ENCODE results near the gene PTGER3.
"Not testable (repeated sequence)": the region's sequence is repeated elsewhere in the genome, so short reads cannot be mapped to it uniquely, and the experiment has no call there.

The PTGER3 gene

DNA sequence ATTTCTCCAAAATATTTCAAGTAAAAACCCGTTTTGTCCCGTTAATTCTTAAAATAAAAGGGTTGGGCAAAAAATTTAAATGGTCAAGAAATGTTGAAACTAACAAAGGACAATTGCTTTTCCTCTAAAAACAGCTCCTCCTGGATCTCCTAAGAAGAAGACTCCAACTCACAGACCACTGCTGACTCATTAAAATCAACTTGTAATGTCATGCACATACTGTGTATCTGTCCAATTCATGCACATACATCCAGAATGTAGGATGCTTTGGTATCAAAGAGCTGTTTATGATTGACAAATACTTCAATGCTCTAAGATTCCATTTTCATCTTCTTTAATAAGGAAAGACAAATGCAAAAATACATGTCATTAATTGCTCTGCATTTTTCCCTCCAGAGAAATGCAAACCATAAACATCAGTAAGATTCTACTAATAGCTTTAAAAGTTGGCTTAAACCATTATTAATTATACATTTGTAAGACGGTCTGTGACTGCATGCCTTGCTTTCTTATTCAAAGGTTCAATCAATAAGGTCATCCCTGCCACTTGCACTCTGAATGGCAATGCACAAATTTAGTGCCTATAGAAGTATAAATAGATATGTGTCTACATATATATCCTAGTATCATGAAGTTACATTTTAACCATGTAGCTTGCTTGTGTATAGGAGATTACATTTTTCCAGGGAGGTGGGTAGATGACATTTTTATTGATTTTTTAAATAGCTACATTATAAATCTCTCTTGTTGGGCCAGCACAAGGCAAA, 44.7 kb downstream of the PTGER3 start:
- no peak for DNase-seq (ENCODE audit: low read depth)

DNA sequence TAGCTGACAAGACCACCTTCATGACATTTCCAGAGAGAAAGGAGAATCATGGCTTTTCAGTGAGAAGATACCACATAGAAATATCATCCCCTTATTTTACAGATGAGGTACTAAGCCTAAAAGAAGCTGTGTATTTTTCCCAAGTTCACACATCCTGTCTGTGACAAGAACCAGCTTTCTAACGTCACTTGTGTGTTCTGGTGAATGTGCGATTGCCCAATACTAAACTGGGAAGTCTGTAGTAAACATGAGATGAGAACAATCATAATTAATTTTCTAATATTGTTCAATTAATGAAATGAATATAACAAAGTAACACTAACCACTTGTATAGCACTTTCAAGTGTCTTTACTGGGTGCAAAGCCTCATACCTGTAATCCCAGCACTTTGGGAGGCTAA, 46.0 kb downstream of the PTGER3 start:
- DNase-seq (ENCODE audit: low read depth), result no peak

DNA sequence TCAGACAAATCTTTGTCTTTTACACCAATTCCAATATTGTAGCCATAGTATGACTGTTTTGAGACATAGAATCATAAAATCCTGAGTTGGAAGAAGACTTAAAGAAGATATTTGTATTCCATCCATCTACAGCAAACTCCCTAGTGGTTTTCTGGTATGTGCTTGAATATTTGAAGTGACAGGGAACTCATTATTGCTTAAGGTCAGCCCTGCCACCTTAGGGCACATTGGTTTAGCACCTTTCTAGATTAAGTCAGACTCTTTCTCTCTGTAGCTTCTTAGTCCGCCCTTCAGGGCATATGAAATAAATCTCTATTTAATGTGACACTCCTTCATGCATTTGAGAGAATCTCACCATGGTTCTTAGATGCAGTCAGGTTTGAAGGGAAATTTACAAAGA, 49.8 kb downstream of the PTGER3 start:
- no peak for DNase-seq (ENCODE audit: low read depth)

DNA sequence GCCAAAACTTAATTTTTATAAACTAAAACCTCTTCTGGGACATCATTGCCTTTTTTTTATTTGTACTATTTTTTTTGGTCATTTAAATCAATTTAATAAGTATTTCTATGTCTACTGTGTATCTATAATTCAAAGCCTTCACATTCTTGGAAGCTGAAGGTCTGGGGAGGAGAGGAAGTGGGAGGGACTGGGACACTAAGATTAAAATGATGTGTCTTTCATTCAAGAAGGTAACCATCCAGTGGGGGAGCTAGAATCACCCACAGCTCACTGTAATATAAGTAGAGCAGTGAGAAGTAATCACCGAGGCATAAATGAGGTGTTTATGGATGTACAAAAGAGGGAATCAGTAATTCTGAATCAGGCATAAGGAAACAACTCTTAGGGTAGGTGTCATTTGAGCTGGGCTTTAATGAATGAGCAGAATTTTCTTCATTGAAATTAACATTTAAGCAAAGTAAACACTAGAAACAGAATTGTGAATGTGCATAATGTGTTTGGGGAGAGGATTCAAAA, 52.8 kb downstream of the PTGER3 start:
- no peak for DNase-seq (ENCODE audit: low read depth)

DNA sequence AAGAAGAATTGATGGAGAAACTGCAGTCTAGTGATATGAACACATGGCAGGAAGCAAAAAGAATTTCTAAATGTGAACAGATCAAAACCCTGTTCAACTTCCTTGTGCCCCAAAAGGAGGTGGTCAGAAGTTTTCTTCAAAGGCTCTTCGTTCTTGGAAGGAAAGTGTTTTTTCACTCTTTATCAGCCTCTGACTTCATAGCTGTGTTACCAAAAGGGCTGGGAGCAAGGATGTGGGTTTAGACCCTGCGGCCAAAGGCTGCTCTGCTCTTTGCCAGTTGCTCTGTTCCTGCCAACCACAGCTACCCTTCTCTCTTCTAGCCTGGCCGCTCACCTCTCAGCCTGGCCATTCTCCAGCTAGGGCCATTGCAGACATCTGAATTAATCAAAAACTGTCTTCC, 53.8 kb downstream of the PTGER3 start:
- no peak for DNase-seq (ENCODE audit: low read depth)

DNA sequence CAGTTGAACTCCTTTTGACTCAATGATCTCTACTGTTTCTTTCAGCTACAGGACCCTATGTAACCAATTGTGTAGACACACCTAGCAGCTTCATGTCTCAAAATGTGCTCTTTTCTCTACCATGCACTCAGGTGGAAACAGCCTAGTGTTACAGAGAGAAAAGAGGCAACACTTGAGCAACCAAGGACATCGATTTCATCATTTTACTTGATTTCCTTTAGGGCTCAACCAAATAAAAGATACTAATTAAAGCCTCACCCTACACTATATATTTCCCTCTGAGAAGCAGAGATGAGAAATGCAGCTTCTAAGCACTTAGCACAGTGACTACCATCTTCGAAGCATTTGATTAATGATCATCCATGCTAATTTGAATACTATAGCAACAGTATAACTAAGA, 55.1 kb downstream of the PTGER3 start:
- DNase-seq (ENCODE audit: low read depth), result no peak

DNA sequence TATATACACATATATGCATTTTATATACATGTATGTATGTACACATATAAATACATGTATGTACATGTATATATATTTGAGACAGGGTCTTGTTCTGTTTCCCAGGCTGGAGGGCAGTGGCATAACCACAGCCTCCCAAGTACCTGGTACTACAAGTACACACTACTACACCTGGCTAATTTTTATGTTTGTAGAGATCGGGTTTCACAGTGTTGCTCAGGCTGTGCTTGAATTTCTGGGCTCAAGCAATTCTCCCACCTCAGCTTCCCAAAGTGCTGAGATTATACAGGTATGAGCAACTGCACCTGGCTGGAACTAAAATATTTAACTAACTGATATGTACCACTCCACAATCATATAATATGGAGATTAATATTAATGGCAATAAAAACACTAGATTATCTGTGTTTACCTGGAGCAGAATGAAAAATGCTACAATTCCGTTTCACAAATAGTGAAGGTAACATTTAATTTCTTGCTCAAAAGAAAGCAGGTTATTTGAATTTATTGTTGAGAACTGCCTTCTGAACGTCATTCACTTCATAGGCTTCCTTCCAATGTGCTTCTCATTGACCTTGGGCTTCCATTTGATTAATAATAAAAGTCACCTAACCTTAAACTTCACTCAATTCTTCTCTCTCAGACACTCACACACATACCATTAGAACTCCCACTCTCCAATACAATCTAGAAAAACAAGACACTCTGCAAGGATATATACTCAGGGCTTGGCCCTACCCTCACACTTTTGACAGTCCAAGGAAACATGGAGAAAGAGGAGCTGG, 57.0 kb downstream of the PTGER3 start:
- DNase-seq (ENCODE audit: low read depth), result no peak

DNA sequence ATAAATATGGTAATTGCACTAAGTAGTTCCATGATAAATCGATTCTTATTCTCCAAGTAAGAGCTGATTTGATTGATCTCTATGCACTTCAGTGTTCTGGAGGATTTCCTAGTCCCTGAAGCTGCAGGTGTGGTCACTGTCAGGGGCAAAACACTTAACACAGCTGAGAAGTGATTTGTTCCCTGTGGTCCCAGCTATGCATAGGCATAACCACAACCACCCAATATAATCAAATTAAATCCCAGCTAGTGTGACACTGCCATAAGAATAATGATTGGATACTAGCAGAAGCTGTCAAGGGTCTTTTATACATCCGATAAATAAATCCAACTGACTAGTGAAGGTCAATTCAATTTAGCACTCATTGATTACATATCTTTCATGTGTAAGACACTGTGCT, 60.1 kb downstream of the PTGER3 start:
- DNase-seq (ENCODE audit: low read depth), result no peak

DNA sequence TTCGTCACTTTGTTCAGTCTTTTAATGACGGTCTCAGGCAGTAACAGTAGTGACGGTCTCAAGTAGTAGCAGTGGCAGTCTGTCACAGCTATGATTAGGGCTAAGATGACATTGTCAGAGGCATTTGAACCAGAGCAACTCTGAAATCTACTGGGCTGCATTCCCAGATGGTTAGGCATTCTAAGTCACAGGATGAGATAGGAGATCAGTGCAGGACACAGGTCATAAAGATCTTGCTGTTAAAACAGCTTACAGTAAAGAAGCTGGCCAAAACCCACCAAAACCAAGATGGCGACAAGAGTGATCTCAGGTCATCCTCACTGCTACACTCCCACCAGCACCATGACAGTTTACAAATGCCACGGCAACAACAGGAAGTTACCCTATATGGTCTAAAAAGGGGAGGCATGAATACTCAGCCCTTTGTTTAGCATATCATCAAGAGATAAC, 61.8 kb downstream of the PTGER3 start:
- DNase-seq (ENCODE audit: low read depth), result not testable (repeated sequence)

DNA sequence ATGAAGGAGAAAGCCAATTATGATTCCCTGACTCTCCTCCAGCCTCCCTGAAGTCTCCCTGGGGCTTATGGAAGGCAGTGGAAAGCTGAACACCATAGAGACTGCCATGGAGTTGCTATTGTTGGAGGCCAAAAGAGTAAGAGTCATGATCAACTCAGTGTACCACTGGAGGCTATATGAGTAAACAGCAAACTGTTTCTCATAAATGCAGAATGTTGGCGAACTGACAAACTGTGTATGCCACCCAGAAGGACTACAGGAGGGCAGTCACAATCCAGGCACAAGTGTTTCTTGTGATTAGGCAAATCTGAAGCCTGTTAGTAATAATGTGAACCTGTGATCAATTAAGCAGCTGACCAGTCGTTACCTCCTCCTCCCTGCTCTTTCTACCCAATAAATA, 62.3 kb downstream of the PTGER3 start:
- DNase-seq (ENCODE audit: low read depth), result not testable (repeated sequence)

DNA sequence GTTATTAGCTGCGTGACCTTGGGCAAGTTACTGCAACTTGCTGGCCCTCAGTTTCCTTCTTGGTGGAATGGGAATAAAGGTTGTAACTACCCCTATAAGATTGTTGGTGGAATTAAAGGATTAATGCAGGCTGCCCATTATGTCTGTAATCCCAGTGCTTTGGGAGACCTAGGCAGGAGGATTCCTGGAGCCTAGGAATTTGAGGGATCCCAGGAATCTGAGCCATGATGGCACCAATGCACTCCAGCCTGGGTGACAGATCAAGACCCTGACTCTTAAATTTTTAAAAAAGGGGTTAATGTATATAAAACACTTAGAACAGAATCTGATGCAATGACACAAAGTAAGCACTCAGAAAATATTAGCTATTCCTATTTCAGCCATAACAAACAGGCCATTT, 67.3 kb downstream of the PTGER3 start:
- no peak for DNase-seq (ENCODE audit: low read depth)

DNA sequence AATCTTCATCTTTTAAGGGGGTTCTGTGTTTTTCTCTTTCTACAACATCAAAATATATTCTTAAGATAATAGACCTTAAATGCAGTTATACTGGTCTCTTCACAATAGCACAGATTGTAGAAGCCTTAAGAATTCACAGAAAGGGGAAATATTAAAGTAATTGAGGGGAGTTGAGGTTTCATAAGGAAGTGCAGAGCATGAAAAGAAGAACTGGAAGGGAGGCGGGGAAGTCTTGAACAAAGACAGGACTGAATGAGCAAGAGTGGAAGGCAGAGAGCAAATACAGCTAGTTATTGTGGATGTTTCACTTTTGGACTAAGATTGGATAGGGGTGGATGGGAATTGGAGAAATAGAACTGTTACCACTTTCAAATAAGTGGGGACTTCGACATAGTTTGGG, 67.7 kb downstream of the PTGER3 start:
- no peak for DNase-seq (ENCODE audit: low read depth)

DNA sequence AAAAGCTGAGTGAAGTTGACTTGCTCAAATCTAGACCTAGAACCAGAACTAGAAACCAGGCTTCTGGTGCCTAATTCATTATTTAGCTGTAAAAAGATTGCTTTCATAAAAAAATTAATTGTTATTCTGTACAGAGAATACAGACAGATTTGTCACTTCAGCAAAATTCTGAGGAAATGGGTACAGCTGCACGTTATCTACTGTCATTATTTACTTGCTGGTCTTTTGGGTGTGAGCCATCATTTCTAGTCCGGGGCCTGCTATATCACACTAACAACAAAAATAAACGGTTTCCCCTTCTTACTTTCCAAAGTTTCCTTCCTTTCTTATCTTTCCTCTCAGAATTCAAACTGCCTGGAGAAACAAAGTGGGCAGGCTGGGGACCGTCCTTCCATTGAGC, 68.3 kb downstream of the PTGER3 start:
- DNase-seq (ENCODE audit: low read depth), result no peak

DNA sequence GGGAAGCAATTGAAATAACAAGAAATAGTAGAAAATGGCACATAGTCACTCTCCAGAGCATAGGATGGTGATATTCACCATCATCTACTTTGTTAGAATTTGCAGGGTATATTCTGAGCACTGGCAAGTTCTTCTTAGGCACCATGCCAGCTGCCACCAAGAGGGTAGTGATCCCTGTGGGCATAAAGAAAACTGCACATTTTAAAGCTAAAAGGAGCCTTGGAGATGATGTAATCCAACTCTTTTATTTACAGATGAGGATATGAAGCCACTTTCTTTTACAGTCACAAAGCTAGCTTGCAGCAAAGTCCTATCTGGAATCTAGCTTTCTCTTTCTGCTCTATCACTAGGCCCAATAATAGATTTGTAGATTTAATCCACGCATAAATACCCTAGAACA, 69.0 kb downstream of the PTGER3 start:
- no peak for DNase-seq (ENCODE audit: low read depth)

DNA sequence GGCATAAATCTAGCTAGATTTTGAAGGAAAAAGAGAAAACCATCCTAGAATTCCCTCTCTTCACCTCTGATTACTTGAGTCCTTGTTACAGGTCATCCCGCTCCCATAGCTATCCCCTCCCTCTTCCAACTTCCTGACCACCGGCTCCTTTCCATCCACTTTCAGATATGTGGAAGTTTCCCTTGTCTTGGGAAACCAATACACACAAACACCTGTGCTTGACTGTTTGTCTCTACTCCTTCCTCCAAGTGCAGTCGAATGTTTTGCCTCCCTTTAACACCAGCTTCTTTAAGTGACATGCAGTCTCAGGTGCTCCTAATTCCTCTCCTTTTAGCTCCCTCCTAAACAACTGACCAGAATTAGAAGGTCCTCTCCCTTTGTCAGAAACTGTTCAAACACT, 70.0 kb downstream of the PTGER3 start:
- DNase-seq (ENCODE audit: low read depth), result no peak

DNA sequence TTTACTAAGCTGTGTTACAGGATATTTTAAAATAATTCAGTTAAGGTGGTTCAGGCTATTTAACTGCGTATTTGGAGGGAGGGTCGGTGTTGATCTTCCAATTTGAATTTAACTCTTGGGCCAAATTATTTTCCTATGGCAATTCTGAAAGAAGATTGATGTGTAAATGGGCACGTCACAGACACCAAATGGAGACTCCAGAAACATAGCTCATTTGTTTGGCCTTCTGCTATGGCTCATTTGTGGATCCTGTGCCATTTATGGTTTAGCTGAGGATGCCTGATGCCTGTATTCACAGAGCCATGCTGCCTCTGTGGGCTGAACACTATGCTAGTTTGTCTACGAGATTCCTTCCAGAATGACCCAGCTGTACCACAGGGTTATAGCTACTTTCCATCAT, 70.6 kb downstream of the PTGER3 start:
- DNase-seq (ENCODE audit: low read depth), result no peak

DNA sequence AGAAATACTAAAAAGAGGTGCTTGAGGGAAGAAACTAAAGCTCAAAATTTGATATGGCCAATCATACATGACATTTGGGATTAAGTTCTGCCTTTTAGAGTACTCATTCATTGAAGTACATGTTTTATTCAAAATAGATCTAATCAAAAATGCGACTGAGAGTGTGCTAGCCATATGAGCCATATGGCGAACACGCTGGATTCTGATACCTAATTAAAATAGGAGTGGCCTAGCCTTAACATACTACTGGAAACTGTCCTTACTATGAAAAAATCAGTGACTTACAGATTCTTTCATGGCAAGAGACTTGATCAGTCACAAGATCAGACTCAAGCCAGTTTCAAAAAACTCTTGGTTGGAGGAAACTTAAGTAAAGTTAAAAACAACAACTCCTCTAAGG, 73.9 kb downstream of the PTGER3 start:
- no peak for DNase-seq (ENCODE audit: low read depth)

DNA sequence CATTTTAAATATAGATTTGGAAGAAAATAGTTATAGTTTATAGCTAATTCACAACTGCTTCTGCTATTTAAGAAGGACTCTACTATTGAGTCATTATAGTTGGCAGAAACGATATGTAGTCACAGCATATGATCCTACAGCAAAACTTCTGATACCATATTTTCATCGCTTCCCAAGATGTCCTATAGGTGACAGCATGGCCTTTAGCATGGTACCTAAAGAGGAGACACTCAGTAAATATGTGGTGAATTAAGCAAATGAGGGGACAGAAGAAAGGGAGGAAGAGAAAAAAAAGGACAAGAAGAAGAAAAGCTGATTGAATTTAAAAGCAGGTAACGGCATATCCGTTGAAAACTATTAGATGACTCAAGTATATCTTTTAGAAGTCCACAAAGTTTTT, 77.2 kb downstream of the PTGER3 start:
- no peak for DNase-seq (ENCODE audit: low read depth)

DNA sequence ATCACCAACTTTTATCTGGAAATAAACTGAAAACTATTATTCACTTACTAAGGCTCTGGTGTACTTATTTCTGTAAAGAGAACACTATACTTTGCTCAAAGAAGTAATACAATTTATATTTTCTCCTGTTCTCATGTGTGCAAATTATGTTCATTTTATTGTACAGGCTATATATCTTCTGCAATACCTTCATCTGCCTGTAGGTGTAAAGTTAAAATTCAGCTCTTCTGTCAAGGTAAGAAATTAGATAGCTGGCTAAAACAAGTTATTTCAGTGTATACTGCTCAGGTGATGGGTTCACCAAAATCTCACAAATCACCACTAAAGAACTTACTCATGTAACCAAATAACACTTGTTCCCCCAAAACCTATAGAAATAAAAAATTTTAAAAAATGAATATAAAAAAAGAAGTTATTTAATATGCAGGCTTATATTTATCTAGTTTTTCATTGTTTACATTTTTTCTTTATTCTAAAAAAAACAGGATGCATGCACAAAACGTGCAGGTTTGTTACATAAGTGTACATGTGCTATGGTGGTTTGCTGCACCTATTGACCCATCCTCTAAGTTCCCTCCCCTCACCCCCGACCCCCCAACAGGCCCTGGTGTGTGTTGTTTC, 81.5 kb downstream of the PTGER3 start:
- no peak for DNase-seq (ENCODE audit: low read depth)

DNA sequence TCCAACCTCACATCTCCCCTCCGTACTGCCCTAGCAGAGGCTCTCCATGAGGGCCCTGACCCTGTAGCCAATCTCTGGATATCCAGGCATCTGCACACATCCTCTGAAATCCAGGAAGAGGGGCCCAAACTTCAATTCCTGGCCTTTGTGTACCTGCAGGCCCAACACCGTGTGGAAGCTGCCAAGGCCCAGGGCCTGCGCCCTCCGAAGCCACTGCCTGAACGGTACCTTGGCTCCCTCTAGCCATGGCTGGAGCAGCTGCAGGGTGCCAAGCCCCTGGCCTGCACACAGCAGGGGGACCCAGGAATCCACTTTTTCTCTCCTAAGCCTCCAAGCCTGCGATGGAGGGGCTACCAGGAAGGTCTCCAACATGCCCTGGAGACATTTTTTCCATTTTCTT, 84.2 kb downstream of the PTGER3 start:
- no peak for DNase-seq (ENCODE audit: low read depth)

DNA sequence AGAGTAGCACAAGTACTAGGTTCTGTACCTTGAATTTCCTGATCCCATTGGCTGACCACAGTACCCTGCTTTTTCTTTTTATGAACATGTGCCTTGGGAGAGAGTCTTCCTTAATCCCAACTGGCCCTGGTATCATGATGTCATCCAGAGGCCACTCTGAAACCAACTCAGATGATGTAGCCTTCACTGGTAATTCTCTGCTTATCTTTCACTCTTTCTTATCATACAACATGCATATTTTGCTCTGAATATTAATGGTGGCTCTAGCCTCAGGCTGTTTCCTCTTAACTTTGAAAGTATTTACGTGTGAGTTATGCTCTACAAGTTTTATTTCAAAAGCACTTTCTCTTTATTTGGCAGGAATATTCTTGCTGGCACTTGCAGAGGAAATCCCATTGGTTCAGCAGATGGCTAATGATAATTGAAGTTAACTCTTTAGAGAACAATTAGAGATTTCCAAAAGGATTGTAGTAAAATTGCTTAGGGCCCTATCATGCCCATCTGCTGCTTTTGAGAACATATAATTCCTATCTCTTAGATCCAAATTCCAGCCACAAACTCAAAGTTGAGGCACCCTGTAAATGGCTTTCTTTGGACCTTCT, 86.1 kb downstream of the PTGER3 start:
- DNase-seq (ENCODE audit: low read depth), result no peak

DNA sequence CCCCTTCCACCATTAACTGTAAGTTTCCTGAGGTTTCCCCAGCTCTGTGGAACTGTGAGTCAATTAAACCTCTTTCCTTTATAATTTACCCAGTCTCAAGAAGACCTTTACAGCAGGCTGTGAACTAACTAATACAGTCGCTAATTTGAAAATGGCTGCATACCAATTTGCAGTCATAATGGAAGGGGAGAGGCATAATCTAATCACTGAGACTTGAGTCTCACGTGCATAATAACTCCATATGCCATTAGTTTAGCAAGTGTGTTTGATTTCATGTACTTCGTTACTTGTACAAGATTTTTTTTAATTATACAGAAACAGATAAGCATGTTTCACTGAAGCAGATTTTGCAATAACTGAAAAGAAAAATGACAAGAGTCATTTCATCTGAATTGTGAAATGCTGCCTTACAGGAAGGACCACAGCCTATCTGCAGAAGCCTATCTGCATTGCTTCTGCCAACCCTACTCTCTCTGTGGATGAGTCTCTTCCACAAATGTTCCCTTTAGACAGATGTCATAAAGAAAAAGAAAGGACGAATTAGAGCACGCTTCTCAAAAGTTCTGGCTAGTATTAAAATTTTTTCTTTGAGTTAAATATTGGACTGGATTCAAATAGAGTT, 99.1 kb downstream of the PTGER3 start:
- no peak for DNase-seq (ENCODE audit: low read depth)

Data from activated T-helper 1 cell treated with Interleukin-2 at 50 U/mL for 16 hours (primary cell).